K562 (cell line): ENCODE data around the gene DARS2. TPM values are rescaled to one million over a fixed set of nuclear protein-coding genes. Genes with fewer than 3 reads are reported as not detected.
A peak's percentile ranks its signal among the peaks of the same experiment; 100 is the strongest.

Experiments used
- ARID1B ChIP-seq: fragments of 450-650 bp; IDR thresholded peaks from 2 replicates; pipeline ENCODE4 v1.6.1; 2016; ENCODE audit warnings: antibody characterized with exemption, mild to moderate bottlenecking, inconsistent platforms
- HES1 ChIP-seq: fragments of 450-650 bp; IDR thresholded peaks from 2 replicates; pipeline ENCODE4 v1.6.1; 2016; ENCODE audit warnings: low read depth, mild to moderate bottlenecking, moderate library complexity
- HEY1 ChIP-seq: fragments of 250-450 bp; sonication (Bioruptor Pico); IDR thresholded peaks from 2 replicates; pipeline ENCODE4 v1.5.0; 2020; ENCODE audit warnings: mild to moderate bottlenecking, moderate library complexity, borderline replicate concordance
- NFE2 ChIP-seq: IDR thresholded peaks from 2 replicates; pipeline ENCODE4 v1.6.1; 2014; ENCODE audit warnings: antibody characterized with exemption, low read depth
- NFYB ChIP-seq: IDR thresholded peaks from 2 replicates; pipeline ENCODE4 v1.6.1; 2011; ENCODE audit warnings: mild to moderate bottlenecking, moderate library complexity; ENCODE audit not compliant: insufficient read length; ENCODE audit errors: extremely low read depth
- POU5F1 ChIP-seq: fragments of 150-350 bp; IDR thresholded peaks from 2 replicates; pipeline ENCODE4 v1.6.1; 2014; ENCODE audit warnings: borderline replicate concordance, low read length, low read depth, mild to moderate bottlenecking; ENCODE audit not compliant: partially characterized antibody
- SAP30 ChIP-seq: fragments of 200-600 bp; sonication (generic); IDR thresholded peaks from 2 replicates; pipeline ENCODE4 v1.6.1; 2012; ENCODE audit warnings: borderline replicate concordance, low read depth, mild to moderate bottlenecking, moderate library complexity, low read length, control low read depth, inconsistent platforms; ENCODE audit not compliant: insufficient read depth, poor library complexity, severe bottlenecking
- SFPQ ChIP-seq: fragments of 200-400 bp; formaldehyde crosslinking; IDR thresholded peaks from 2 replicates; pipeline ENCODE4 v1.6.1; 2017; ENCODE audit warnings: mild to moderate bottlenecking, low read depth, low read length, moderate library complexity
- TAF1 ChIP-seq: IDR thresholded peaks from 2 replicates; pipeline ENCODE4 v1.6.1; 2011; ENCODE audit warnings: mild to moderate bottlenecking, low read length, moderate library complexity; ENCODE audit not compliant: insufficient read depth, control insufficient read depth, severe bottlenecking; ENCODE audit errors: extremely low read depth
- TSC22D4 ChIP-seq: fragments of 450-650 bp; IDR thresholded peaks from 2 replicates; pipeline ENCODE4 v1.6.1; 2016; ENCODE audit warnings: missing genetic modification characterization, missing biosample characterization, control low read depth
- ZBTB17 ChIP-seq: fragments of 450-650 bp; formaldehyde crosslinking; IDR thresholded peaks from 2 replicates; pipeline ENCODE4 v1.4.0; 2020; ENCODE audit warnings: mild to moderate bottlenecking
- ZFP91 ChIP-seq: sonication (generic); formaldehyde crosslinking; IDR thresholded peaks from 2 replicates; pipeline ENCODE4 v1.8.0; 2022; ENCODE audit warnings: mild to moderate bottlenecking, missing genetic modification reagents
- polyA plus RNA-seq, 8 experiments: library from polyadenylated mRNA; depleted of rRNA in 4 of 8; stranded (reverse) in 5 of 8; unstranded in 3 of 8; fragments of >200 nt; fragmentation: Nextera tagmentation in 2 of 8; fragmentation: Illumina TruSeq in 1 of 8; extraction: Ambion mirVana in 2 of 8; extraction: Trizol in 1 of 8; gene quantifications; 2 replicates each; pipeline versions ENCODE4 v1.2.1 to v1.2.3, GENCODE V29; 2011 to 2014; ENCODE audit warnings: inconsistent platforms in 1 of 8, missing spikeins in 1 of 8
- total RNA-seq, 7 experiments: library from RNA; depleted of rRNA in 6 of 7; stranded (reverse); fragments of >200 nt in 6 of 7; fragmentation: Illumina TruSeq in 2 of 7; extraction: Trizol in 2 of 7; gene quantifications; 2 replicates each; pipeline versions ENCODE4 v1.2.1 to v1.2.3, GENCODE V29; 2011 to 2021; ENCODE audit warnings: low replicate concordance in 1 of 7
- TF ChIP-seq, protein P1 (sequence below): fragments of 450-650 bp; formaldehyde crosslinking; IDR thresholded peaks from 2 replicates; pipeline ENCODE4 v1.4.0; 2020; ENCODE audit warnings: mild to moderate bottlenecking, moderate library complexity
- TF ChIP-seq, protein P2 (sequence below): sonication (generic); formaldehyde crosslinking; IDR thresholded peaks from 2 replicates; pipeline ENCODE4 v1.8.0; 2022; ENCODE audit warnings: mild to moderate bottlenecking, missing genetic modification reagents, borderline replicate concordance
- TF ChIP-seq, protein P3 (sequence below): fragments of 450-650 bp; formaldehyde crosslinking; IDR thresholded peaks from 2 replicates; pipeline ENCODE4 v1.4.0; 2022; ENCODE audit warnings: mild to moderate bottlenecking, moderate library complexity
- TF ChIP-seq, protein P4 (sequence below): fragments of 250-450 bp; sonication (Bioruptor Pico); IDR thresholded peaks from 2 replicates; pipeline ENCODE4 v1.6.1; 2021; ENCODE audit warnings: mild to moderate bottlenecking

DARS2 gene
- total and polyA plus RNA-seq, 9 of the 15 experiments (the other 6 are each of a cell fraction or from before 2014, with no cell fraction given): 36.4 to 96.7 (median 68.6) TPM

GRCh38 chr1:173870252-173871075, 46.0 kb downstream of the DARS2 start (continued):
- TF ChIP-seq, protein P1, sequence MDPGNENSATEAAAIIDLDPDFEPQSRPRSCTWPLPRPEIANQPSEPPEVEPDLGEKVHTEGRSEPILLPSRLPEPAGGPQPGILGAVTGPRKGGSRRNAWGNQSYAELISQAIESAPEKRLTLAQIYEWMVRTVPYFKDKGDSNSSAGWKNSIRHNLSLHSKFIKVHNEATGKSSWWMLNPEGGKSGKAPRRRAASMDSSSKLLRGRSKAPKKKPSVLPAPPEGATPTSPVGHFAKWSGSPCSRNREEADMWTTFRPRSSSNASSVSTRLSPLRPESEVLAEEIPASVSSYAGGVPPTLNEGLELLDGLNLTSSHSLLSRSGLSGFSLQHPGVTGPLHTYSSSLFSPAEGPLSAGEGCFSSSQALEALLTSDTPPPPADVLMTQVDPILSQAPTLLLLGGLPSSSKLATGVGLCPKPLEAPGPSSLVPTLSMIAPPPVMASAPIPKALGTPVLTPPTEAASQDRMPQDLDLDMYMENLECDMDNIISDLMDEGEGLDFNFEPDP: no peak
- TF ChIP-seq, protein P2, sequence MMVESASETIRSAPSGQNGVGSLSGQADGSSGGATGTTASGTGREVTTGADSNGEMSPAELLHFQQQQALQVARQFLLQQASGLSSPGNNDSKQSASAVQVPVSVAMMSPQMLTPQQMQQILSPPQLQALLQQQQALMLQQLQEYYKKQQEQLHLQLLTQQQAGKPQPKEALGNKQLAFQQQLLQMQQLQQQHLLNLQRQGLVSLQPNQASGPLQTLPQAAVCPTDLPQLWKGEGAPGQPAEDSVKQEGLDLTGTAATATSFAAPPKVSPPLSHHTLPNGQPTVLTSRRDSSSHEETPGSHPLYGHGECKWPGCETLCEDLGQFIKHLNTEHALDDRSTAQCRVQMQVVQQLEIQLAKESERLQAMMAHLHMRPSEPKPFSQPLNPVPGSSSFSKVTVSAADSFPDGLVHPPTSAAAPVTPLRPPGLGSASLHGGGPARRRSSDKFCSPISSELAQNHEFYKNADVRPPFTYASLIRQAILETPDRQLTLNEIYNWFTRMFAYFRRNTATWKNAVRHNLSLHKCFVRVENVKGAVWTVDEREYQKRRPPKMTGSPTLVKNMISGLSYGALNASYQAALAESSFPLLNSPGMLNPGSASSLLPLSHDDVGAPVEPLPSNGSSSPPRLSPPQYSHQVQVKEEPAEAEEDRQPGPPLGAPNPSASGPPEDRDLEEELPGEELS (CRISPR knock-in tag): no peak
- TF ChIP-seq POU5F1 (no peak), NFE2 (no peak), TSC22D4 (no peak), SAP30 (no peak), ZFP91 (CRISPR knock-in tag) (no peak), ZBTB17 (no peak), HEY1 (CRISPR knock-in tag) (no peak), TAF1 (peak; percentile 56), SFPQ (no peak), NFYB (no peak), HES1 (no peak), ARID1B (peak; percentile 36; the same call in 1 of the 2 replicates)
- TF ChIP-seq, protein P3, sequence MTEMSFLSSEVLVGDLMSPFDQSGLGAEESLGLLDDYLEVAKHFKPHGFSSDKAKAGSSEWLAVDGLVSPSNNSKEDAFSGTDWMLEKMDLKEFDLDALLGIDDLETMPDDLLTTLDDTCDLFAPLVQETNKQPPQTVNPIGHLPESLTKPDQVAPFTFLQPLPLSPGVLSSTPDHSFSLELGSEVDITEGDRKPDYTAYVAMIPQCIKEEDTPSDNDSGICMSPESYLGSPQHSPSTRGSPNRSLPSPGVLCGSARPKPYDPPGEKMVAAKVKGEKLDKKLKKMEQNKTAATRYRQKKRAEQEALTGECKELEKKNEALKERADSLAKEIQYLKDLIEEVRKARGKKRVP (CRISPR knock-in tag): no peak
- TF ChIP-seq, protein P4, sequence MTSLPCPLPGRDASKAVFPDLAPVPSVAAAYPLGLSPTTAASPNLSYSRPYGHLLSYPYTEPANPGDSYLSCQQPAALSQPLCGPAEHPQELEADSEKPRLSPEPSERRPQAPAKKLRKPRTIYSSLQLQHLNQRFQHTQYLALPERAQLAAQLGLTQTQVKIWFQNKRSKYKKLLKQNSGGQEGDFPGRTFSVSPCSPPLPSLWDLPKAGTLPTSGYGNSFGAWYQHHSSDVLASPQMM (CRISPR knock-in tag): no peak
